Erythroblast (primary cell): ENCODE results near the gene CASTOR2.

Experiments
- DNase-seq, 2 experiments: peaks; one replicate each; lab custom pipeline; 2025; lab: John Stamatoyannopoulos, UW
- GATA1 ChIP-seq: IDR thresholded peaks from 2 replicates; pipeline ENCODE4 v1.6.1; 2011; ENCODE audit warnings: low read depth, mild to moderate bottlenecking, control low read depth, low read length, moderate library complexity
- POLR2A ChIP-seq: IDR thresholded peaks from 2 replicates; pipeline ENCODE4 v1.6.1; 2011; ENCODE audit warnings: mild to moderate bottlenecking, low read length

The CASTOR2 gene

DNA sequence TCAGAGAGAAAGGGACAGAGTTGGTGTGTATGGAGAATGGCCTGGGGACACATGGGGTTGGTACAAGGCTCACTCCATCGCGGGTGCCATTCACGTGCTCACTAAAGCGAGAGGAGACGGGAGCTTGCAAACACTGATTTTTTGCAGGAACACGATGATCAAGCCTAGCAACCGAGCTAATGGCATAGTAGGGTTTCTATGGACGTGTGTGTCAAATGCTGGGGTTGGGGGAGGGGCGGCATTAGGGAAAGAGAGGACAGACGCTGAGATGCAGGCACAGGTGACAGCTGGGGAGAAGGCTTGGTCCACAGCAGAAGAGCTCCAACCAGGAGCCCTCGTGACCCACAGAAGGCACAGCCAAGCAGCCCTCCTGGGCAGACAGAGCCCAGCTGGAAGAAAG lies 75.2 kb downstream of the CASTOR2 start:
- no peak for TF ChIP-seq POLR2A
- no peak for TF ChIP-seq GATA1
- DNase-seq = no peak

DNA sequence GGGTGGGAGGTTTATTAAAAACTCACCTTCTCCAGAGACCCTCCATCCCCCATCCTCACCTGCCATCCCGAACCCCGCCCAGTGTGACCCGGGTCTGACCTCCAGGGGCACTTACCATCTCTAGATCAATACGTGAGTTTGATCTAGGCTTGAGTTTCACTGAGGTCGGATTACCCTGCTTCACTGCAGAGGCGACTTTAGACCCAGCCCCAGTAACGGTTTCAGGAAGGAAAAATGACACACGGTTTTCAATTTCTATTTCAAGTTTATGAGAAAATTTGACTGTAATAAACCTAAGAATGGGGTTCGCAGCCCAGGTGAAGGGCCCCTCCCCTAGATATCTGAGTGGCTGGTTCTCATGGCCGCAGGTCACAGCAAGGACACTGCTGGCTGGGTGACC lies 76.0 kb downstream of the CASTOR2 start:
- TF ChIP-seq GATA1 (no peak), POLR2A (no peak)

DNA sequence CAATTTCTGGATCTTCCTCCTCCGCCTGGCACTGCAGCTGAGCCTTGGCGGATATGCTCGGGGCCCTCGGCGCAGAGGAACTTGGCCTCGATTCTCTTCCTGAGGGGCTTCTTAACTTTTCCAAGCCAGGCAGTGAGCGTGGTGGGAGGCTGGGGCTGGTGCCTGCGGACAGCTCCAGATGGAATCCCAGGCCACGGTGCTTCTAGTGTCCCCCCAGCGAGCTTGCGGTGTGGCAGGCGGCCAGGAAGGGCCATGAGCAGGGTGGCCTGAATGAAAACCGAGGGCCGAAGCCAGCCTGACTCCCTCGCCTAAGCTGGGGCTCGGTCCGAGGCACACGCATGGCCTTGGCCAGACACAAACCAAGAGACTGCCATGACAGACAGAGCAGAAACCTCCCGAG lies 77.8 kb downstream of the CASTOR2 start:
- no peak for DNase-seq
- no peak for TF ChIP-seq POLR2A
- no peak for TF ChIP-seq GATA1

More for the DNA sequence above, 76.0 kb downstream of the CASTOR2 start:
- DNase-seq = no peak

DNA sequence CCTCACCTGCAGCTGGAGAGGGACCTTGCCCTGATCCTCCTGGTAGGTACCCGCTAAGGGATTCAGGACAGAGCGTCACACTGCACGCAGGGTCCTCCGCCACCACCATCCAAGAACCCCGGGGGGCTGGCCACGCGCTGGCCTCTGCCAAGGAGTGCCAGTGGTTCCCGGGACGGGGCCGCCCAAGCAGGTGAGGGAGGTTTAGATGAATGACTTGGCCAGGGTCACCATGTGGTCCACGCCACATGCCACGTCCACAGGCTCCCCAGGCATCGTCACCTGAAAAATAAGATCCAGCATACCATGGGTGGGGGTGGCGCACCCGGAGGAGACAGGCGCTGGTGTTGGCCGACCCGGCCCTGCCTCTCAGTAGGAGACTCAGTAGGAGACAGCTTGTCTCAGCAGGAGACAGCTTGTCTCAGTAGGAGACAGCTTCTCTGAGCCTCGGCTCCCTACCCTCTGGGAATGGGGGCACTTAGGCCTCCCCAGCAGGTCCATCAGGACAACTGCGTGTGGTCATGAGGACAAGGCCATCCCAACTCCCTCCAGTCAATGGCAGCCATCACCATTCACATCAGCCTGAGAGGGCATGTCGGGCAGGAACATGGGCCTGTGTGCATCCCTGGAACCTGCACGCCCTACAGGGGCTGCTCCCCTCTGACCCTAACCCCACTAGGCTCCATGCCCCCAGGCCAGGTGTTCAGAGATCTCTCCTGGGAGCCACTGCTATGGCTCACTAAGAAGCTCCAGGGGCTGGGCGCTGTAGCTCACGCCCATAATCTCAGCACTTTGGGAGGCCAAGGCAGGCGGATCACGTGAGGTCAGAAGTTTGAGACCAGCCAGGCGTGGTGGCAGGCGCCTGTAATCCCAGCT lies 78.6 kb downstream of the CASTOR2 start:
- TF ChIP-seq GATA1 = no peak
- TF ChIP-seq POLR2A = no peak
- DNase-seq = no peak

DNA sequence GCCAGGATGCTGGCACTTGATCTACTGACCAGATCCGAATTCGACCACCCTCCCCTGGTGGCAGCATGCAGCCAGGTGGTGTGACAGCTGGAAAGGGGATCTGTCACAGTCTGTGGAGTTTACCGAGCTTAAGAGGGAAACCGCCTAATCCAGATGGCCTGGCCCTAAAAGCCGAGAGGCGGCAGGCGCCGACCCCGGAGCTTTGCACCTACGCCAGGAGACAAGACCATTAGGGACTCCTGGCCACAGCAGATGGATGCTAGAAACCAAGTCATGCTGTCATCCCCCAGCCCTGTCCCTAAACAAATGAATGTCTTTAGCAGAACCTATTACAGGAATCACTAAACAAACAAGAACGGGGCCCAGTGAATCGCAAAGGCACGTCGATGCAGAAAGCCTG lies 81.4 kb downstream of the CASTOR2 start:
- DNase-seq = no peak
- TF ChIP-seq POLR2A = no peak
- no peak for TF ChIP-seq GATA1

GRCh38 chr7:75048435-75049379 lies 84.2 kb downstream of the CASTOR2 start:
- TF ChIP-seq POLR2A (no peak), GATA1 (no peak)
- DNase-seq = no peak

- no peak for DNase-seq
- no peak for TF ChIP-seq GATA1
- TF ChIP-seq POLR2A = no peak
These were observed 85.3 kb downstream of the CASTOR2 start for GRCh38 chr7:75049817-75050216.

GRCh38 chr7:75050501-75050900 lies 86.0 kb downstream of the CASTOR2 start:
- no peak for TF ChIP-seq GATA1
- no peak for DNase-seq

DNA sequence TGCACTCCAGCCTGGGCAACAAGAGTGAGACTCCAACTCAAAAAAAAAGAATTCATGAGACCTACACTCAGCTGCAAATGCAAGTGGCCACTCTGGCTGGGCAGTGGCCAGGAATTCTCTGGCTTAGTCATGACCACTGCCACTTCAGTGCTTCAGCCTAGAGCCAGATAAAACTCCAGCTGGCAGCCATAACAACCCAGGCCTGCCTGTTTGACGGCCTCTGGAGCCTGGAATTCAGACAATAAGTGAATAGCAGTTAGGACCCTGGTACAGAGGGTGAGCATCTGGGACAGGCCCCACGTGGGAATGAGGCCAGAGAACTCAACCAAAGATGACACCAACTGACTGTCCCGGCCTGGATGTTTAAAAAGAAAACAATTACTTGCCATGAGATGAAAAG lies 90.2 kb downstream of the CASTOR2 start:
- no peak for DNase-seq

DNA sequence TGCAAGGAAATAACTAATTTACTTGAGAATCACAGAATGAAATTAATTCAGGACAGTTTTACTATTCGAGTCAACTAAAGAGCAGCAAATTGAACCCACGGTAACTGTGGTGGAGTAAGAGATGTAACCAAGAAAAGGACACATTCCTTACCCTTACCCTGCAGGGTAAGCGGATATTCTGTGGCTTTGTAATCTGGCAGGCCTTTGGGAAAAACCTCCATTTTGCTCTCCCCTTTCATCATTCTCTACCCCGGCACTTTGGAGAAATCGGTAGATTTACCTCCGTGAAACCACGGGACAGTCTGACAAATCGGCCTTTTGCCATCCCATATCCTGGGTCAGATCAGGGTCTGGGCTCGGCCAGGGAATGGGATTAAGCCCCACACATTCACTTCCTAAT lies 90.7 kb downstream of the CASTOR2 start:
- TF ChIP-seq GATA1 (no peak), POLR2A (no peak)
- no peak for DNase-seq

More for the DNA sequence above, 90.2 kb downstream of the CASTOR2 start:
- no peak for TF ChIP-seq GATA1

GRCh38 chr7:75055830-75056772 lies 91.6 kb downstream of the CASTOR2 start:
- DNase-seq = no peak
- TF ChIP-seq POLR2A (no peak), GATA1 (no peak)

GRCh38 chr7:75058406-75058805 lies 93.9 kb downstream of the CASTOR2 start:
- TF ChIP-seq GATA1 = no peak
- no peak for TF ChIP-seq POLR2A
- DNase-seq = no peak

- DNase-seq = no peak
- no peak for TF ChIP-seq POLR2A
- TF ChIP-seq GATA1 = no peak
These were observed 99.8 kb downstream of the CASTOR2 start for GRCh38 chr7:75064291-75064690.

- TF ChIP-seq GATA1 = no peak
- no peak for TF ChIP-seq POLR2A
- no peak for DNase-seq
These were observed 100.3 kb downstream of the CASTOR2 start for GRCh38 chr7:75064801-75065200.
